ENCODE measurements around the gene GPR161.

The GPR161 gene

DNA sequence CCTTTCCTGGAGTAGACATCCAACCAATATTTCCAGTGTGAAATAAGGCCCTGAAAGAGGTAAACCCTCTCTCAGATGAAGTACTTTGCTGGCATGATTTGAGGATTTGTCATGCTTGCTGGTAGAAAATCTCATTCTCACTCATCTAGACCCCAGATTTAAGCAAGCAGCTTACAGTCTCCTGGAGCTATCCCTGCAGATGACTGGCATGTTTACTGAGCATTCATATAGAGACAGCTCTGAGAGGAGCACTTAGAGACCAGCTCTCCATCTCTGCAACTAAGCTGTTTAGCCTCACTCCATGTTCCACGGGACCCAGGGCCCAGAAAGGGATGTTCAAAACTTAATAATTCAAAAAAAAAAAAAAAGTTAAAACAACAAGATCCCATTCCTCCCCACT lies 34.2 kb downstream of the GPR161 start:
- no peaks in the 10 kb centered on the region for H4K20me1 ChIP-seq (ENCODE audit: insufficient read depth, low read length)
- no peaks in the 10 kb centered on the region for H3K79me2 ChIP-seq (ENCODE audit: insufficient read depth, low read length)
- H3K9ac ChIP-seq (ENCODE audit: low read length): no peak overlapping the region
- no peaks in the 10 kb centered on the region; the same call in 1 of the 2 replicates for H3K27me3 ChIP-seq (ENCODE audit: insufficient read depth, low read length)
- H3K9me2 ChIP-seq (ENCODE audit: low read depth, low read length): no peaks in the 10 kb centered on the region
- TF ChIP-seq EZH2 (IDR thresholded peaks at IDR 0.05; ENCODE audit: borderline replicate concordance, low read length): no peak
- TF ChIP-seq, protein P1, sequence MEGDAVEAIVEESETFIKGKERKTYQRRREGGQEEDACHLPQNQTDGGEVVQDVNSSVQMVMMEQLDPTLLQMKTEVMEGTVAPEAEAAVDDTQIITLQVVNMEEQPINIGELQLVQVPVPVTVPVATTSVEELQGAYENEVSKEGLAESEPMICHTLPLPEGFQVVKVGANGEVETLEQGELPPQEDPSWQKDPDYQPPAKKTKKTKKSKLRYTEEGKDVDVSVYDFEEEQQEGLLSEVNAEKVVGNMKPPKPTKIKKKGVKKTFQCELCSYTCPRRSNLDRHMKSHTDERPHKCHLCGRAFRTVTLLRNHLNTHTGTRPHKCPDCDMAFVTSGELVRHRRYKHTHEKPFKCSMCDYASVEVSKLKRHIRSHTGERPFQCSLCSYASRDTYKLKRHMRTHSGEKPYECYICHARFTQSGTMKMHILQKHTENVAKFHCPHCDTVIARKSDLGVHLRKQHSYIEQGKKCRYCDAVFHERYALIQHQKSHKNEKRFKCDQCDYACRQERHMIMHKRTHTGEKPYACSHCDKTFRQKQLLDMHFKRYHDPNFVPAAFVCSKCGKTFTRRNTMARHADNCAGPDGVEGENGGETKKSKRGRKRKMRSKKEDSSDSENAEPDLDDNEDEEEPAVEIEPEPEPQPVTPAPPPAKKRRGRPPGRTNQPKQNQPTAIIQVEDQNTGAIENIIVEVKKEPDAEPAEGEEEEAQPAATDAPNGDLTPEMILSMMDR (IDR thresholded peaks at IDR 0.05; ENCODE audit: low read length): no peak
- H3K4me1 ChIP-seq (ENCODE audit: insufficient read depth, low read length, severe bottlenecking): no peaks in the 10 kb centered on the region
- H2AFZ ChIP-seq (ENCODE audit: low read length): no peak overlapping the region
- H3K4me3 ChIP-seq (ENCODE audit: low read depth, low read length, poor library complexity, severe bottlenecking): no peak overlapping the region
- no peaks in the 10 kb centered on the region for H3F3A ChIP-seq (ENCODE audit: insufficient read depth, low read length)
- no peaks in the 10 kb centered on the region for H3K36me3 ChIP-seq (ENCODE audit: insufficient read depth, low read length)
- no peak overlapping the region for H3K4me2 ChIP-seq (ENCODE audit: low read length)
- no peaks in the 10 kb centered on the region for H3K9me3 ChIP-seq (ENCODE audit: low read length)
- no peak overlapping the region for H3K27ac ChIP-seq (ENCODE audit: low read depth, low read length, poor library complexity, severe bottlenecking)

DNA sequence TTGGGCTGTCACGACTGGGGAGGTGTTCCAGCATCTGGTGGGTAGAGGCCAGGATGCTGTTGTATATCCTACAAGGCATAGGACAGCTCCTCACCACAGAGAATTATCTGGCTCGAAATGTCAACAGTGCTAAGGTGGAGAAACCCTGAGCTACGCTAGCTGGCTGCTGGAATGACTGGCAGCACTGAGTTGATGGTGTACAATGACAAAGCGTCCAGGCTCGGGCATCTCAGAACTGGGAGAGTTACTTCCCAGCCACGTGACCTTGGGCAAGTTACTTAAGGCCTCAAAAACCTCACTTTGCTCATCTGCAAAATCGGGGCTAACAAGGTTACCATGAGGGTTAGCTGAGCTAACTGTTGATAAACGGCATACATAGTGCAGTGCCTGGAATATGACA lies 35.4 kb downstream of the GPR161 start:
- H3K4me1 ChIP-seq (ENCODE audit: insufficient read depth, low read length, severe bottlenecking): no peaks in the 10 kb centered on the region
- no peak overlapping the region for H2AFZ ChIP-seq (ENCODE audit: low read length)
- H3K36me3 ChIP-seq (ENCODE audit: insufficient read depth, low read length): no peaks in the 10 kb centered on the region
- H3K9ac ChIP-seq (ENCODE audit: low read length): no peak overlapping the region
- H3K27me3 ChIP-seq (ENCODE audit: insufficient read depth, low read length): no peaks in the 10 kb centered on the region; the same call in 1 of the 2 replicates
- TF ChIP-seq, protein P1 (IDR thresholded peaks at IDR 0.05; ENCODE audit: low read length): no peak
- no peak for TF ChIP-seq EZH2 (IDR thresholded peaks at IDR 0.05; ENCODE audit: borderline replicate concordance, low read length)
- no peaks in the 10 kb centered on the region for H3K9me2 ChIP-seq (ENCODE audit: low read depth, low read length)
- no peak overlapping the region for H3K27ac ChIP-seq (ENCODE audit: low read depth, low read length, poor library complexity, severe bottlenecking)
- H3K79me2 ChIP-seq (ENCODE audit: insufficient read depth, low read length): no peaks in the 10 kb centered on the region
- H3K9me3 ChIP-seq (ENCODE audit: low read length): no peaks in the 10 kb centered on the region
- no peaks in the 10 kb centered on the region for H4K20me1 ChIP-seq (ENCODE audit: insufficient read depth, low read length)
- no peak overlapping the region for H3K4me3 ChIP-seq (ENCODE audit: low read depth, low read length, poor library complexity, severe bottlenecking)
- no peaks in the 10 kb centered on the region for H3F3A ChIP-seq (ENCODE audit: insufficient read depth, low read length)
- no peak overlapping the region for H3K4me2 ChIP-seq (ENCODE audit: low read length)

DNA sequence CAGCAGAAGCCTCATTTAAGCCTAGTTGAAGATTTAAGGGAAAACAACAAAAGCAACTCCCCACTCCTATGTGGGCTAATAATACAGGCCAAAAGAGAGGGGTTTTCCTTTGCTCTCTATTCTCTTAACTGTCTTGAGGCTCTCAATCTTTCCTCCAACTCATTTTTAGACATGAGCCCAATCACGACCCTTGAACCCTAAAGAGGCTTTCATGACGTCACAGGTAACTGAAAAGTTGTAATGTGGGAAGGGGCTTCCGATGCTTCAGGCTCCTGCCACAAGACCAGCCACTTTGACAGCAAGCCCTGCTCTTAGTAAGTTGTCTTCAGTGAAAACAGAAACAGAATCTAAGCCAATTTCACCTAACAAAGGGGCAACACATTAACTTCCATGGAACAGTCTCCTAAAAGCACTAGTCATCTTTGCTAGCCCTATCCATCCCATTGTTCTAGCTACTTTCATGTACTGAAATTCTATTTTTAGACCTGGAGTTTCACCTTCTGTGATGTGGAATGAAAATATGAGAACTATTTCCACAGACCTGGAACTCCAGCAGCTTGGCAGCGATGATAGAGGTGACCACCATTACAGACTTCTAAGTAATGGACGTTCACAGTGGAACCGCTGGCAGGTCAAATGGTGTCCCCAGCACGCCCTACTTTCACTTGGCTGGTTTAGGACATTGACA lies 36.3 kb downstream of the GPR161 start:
- Histone ChIP-seq H3K4me1 (ENCODE audit: insufficient read depth, low read length, severe bottlenecking) (no peaks in the 10 kb centered on the region), H2AFZ (ENCODE audit: low read length) (no peak overlapping the region), H3K27ac (ENCODE audit: low read depth, low read length, poor library complexity, severe bottlenecking) (no peak overlapping the region), H3K9me2 (ENCODE audit: low read depth, low read length) (no peaks in the 10 kb centered on the region), H3F3A (ENCODE audit: insufficient read depth, low read length) (no peaks in the 10 kb centered on the region), H3K27me3 (ENCODE audit: insufficient read depth, low read length) (no peaks in the 10 kb centered on the region; the same call in 1 of the 2 replicates), H3K9me3 (ENCODE audit: low read length) (no peaks in the 10 kb centered on the region), H3K36me3 (ENCODE audit: insufficient read depth, low read length) (no peaks in the 10 kb centered on the region), H3K4me3 (ENCODE audit: low read depth, low read length, poor library complexity, severe bottlenecking) (no peak overlapping the region), H3K79me2 (ENCODE audit: insufficient read depth, low read length) (no peaks in the 10 kb centered on the region), H3K9ac (ENCODE audit: low read length) (no peak overlapping the region), H3K4me2 (ENCODE audit: low read length) (no peak overlapping the region), H4K20me1 (ENCODE audit: insufficient read depth, low read length) (no peaks in the 10 kb centered on the region)
- TF ChIP-seq EZH2 (IDR thresholded peaks at IDR 0.05; ENCODE audit: borderline replicate concordance, low read length): no peak
- TF ChIP-seq, protein P1 (IDR thresholded peaks at IDR 0.05; ENCODE audit: low read length): no peak
